Measurements from ENCODE around the gene CSF3R. TPM values are rescaled to one million over a fixed set of nuclear protein-coding genes. Genes with fewer than 3 reads are reported as not detected.

CSF3R gene
- total RNA-seq, 1 donor from 2014 or later, result 2.5 TPM

DNA sequence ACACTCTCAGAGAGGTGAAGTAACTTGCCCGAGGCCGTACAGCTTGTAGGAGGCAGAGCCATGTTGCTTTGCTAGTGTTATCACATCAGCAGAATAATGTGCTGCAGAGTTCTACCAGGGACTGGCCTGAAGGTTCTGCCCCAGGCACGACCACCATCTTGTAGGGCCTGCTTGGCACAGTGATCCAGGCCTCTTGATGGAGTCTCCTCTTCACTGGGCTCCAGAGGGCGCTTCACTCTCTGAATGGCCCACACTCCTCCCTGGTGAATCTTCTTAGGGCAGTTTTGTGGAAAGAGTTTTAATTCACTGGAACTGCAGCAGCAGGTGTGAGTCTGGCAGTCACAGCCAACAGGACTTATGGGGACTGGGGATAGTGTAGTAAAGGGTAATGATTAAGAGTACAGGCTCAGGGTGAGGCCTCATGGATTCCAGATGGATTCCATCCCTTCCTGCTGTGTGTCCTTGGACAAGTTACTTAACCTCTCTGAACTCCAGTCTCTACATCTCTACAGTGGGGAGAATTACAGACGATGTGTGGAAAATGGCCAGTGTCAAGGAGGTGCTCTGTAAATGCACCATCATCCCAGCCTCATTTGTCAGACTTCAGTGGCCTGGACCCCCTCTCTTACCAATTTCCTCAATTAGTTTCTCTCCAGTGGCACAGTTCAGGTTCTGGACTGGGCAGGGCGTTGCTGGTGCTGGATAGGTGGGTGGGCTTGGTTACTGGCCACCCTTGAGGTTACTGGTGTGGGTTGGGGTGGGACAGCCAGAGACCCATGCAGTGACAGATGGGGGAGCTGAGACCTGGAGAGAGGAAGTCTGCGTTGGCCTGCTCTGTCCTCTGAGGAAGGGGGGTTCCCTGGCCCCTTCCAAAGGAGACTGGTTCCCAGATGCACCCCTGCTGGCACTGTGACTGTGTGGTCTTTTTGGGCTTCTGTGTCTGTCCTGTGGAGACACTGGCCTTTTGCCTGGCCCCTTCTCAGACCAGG is 45.9 kb upstream of the CSF3R start:
- H3K27ac Mint-ChIP-seq, result no peak overlapping the region
- peaks cover 6% of the 10 kb centered on the region for H3K9me3 Mint-ChIP-seq
- H3K4me3 Mint-ChIP-seq, result no peak overlapping the region
- H3K27me3 Mint-ChIP-seq (ENCODE audit: low read depth), result peaks cover 26% of the 10 kb centered on the region
- H3K4me1 Mint-ChIP-seq, result no peaks in the 10 kb centered on the region
- TF ChIP-seq, protein P1, sequence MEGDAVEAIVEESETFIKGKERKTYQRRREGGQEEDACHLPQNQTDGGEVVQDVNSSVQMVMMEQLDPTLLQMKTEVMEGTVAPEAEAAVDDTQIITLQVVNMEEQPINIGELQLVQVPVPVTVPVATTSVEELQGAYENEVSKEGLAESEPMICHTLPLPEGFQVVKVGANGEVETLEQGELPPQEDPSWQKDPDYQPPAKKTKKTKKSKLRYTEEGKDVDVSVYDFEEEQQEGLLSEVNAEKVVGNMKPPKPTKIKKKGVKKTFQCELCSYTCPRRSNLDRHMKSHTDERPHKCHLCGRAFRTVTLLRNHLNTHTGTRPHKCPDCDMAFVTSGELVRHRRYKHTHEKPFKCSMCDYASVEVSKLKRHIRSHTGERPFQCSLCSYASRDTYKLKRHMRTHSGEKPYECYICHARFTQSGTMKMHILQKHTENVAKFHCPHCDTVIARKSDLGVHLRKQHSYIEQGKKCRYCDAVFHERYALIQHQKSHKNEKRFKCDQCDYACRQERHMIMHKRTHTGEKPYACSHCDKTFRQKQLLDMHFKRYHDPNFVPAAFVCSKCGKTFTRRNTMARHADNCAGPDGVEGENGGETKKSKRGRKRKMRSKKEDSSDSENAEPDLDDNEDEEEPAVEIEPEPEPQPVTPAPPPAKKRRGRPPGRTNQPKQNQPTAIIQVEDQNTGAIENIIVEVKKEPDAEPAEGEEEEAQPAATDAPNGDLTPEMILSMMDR (IDR thresholded peaks at IDR 0.05; ENCODE audit: unreplicated experiment), result no peak
- peak in 1 of 2 experiments; percentile 28 for DNase-seq (ENCODE audit: low spot score in 2 of 2, unreplicated experiment in 2 of 2)
- no peaks in the 10 kb centered on the region for H3K36me3 Mint-ChIP-seq

DNA sequence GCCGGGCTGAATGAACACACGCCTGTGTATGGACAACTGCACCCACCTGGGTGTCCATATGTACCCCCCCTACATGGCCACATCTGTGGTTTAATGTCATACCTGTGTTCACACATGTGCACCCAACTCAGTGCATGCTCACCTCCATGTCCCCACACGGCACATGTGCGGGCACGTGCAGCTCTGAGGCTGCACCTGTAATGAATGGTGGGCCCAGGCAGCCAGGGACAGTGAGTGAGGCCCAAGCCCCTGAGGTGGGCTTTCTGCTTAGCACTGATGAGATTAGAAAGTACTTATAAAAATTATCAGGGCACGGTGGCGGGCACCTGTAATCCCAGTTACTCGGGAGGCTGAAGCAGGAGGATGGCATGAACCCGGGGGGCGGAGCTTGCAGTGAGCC is 42.5 kb upstream of the CSF3R start:
- no peak for DNase-seq (ENCODE audit: low spot score in 2 of 2, unreplicated experiment in 2 of 2)
- Mint-ChIP-seq H3K4me3 (no peak overlapping the region), H3K36me3 (no peaks in the 10 kb centered on the region), H3K27me3 (ENCODE audit: low read depth) (peaks cover 3% of the 10 kb centered on the region), H3K27ac (no peak overlapping the region), H3K4me1 (no peaks in the 10 kb centered on the region), H3K9me3 (no peaks in the 10 kb centered on the region)
- TF ChIP-seq, protein P1 (IDR thresholded peaks at IDR 0.05; ENCODE audit: unreplicated experiment), result no peak

DNA sequence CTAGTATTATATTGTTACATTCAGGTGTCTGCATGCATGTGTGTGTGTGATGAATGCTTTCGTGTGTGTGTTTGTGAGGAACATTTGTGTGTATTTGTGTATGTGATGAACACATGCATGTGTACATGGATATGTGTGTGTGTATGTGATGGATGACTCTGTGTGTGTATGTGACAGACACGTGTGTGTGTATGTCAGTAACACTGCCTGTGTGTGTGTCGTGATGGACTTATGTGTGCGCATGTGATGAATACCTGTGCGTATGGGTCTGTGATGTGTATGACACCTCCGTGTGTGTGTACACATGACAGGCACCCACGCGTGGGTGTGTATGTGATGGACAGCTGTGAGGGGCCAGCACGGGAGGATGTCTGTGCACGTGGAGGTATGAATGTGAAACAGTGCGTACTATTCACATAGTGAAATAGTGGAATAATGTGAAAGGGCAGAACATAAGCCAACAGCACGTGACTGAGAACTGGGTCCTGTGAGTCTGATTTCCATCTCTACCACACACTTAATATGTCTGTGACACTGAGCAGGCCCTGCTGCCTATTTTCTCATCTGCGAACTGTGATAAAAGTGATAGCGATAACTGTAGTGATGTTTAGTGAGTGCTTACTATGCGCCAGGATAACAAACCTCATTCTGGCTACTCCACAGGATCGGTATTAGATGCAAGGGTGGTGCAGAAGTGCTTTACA is 41.8 kb upstream of the CSF3R start:
- no peaks in the 10 kb centered on the region for H3K4me1 Mint-ChIP-seq
- no peaks in the 10 kb centered on the region for H3K27me3 Mint-ChIP-seq (ENCODE audit: low read depth)
- DNase-seq (ENCODE audit: low spot score in 2 of 2, unreplicated experiment in 2 of 2), result no peak
- H3K9me3 Mint-ChIP-seq, result no peaks in the 10 kb centered on the region
- no peaks in the 10 kb centered on the region for H3K36me3 Mint-ChIP-seq
- H3K27ac Mint-ChIP-seq, result no peak overlapping the region
- TF ChIP-seq, protein P1 (IDR thresholded peaks at IDR 0.05; ENCODE audit: unreplicated experiment), result no peak
- H3K4me3 Mint-ChIP-seq, result no peak overlapping the region

DNA sequence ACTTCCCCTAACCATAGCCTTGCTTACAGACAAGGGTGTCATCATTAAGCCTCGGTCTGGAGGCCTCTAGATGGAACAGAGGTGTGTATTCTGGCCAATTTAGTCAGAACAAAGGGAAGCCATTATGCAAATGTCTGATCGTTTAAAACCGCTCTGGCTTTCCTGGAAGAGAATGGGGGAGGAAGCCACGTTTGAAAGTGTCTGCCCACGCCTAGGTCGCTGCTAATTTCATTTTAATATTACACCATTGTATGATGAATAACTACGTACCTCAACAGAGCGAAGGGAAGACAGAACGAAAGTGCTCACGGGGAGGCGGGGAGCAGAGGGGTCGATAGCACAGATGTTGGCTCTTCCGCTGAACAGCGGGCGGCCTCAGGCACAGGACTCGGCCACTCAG is 41.1 kb upstream of the CSF3R start:
- H3K4me3 Mint-ChIP-seq, result no peak overlapping the region
- H3K27ac Mint-ChIP-seq, result no peak overlapping the region
- TF ChIP-seq, protein P1 (IDR thresholded peaks at IDR 0.05; ENCODE audit: unreplicated experiment), result no peak
- no peaks in the 10 kb centered on the region for H3K9me3 Mint-ChIP-seq
- no peak for DNase-seq (ENCODE audit: low spot score in 2 of 2, unreplicated experiment in 2 of 2)
- no peaks in the 10 kb centered on the region for H3K36me3 Mint-ChIP-seq
- H3K4me1 Mint-ChIP-seq, result peaks cover 3% of the 10 kb centered on the region
- H3K27me3 Mint-ChIP-seq (ENCODE audit: low read depth), result no peaks in the 10 kb centered on the region

DNA sequence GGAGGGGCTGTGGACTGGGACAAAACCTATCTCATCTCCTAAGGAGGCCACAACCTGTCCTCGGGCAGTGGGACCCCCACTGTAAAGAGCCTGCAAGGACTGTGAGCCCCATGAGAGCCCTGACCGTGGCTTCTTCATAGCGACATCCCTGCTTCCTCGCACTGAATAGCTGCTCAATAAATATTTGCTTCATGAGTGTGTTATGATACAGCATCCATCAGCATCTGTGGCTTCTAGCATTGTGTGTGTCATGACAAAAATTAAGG is 40.5 kb upstream of the CSF3R start:
- Mint-ChIP-seq H3K4me3 (no peak overlapping the region), H3K36me3 (no peaks in the 10 kb centered on the region), H3K27me3 (ENCODE audit: low read depth) (no peaks in the 10 kb centered on the region), H3K4me1 (peaks cover 9% of the 10 kb centered on the region), H3K9me3 (no peaks in the 10 kb centered on the region), H3K27ac (no peak overlapping the region)
- TF ChIP-seq, protein P1 (IDR thresholded peaks at IDR 0.05; ENCODE audit: unreplicated experiment), result no peak
- no peak for DNase-seq (ENCODE audit: low spot score in 2 of 2, unreplicated experiment in 2 of 2)
